OCI-LY7 (cell line): ENCODE data around the gene BMPR2.

Experiments
- EZH2phosphoT487 ChIP-seq: fragments of 200-600 bp; sonication (generic); IDR thresholded peaks from 2 replicates; pipeline ENCODE4 v1.6.1; 2018; ENCODE audit warnings: low read depth, borderline replicate concordance, mild to moderate bottlenecking, mixed run types, antibody characterized with exemption, low read length, moderate library complexity, mixed read lengths
- TF ChIP-seq, protein P1 (sequence below): fragments of 200-600 bp; sonication (generic); conservative IDR thresholded peaks from 2 replicates; pipeline ENCODE4 v1.5.1; 2014; ENCODE audit warnings: mild to moderate bottlenecking, antibody characterized with exemption, low read length, moderate library complexity, mixed read lengths

- TF ChIP-seq, protein P1, sequence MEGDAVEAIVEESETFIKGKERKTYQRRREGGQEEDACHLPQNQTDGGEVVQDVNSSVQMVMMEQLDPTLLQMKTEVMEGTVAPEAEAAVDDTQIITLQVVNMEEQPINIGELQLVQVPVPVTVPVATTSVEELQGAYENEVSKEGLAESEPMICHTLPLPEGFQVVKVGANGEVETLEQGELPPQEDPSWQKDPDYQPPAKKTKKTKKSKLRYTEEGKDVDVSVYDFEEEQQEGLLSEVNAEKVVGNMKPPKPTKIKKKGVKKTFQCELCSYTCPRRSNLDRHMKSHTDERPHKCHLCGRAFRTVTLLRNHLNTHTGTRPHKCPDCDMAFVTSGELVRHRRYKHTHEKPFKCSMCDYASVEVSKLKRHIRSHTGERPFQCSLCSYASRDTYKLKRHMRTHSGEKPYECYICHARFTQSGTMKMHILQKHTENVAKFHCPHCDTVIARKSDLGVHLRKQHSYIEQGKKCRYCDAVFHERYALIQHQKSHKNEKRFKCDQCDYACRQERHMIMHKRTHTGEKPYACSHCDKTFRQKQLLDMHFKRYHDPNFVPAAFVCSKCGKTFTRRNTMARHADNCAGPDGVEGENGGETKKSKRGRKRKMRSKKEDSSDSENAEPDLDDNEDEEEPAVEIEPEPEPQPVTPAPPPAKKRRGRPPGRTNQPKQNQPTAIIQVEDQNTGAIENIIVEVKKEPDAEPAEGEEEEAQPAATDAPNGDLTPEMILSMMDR = no peak
- TF ChIP-seq EZH2phosphoT487 = no peak
Observed at GRCh38 chr2:202609381-202610145, 233.4 kb downstream of the BMPR2 start.
